Sigmoid colon (tissue), 7 donors: ENCODE results near the gene NELFB. TPM values are rescaled to one million over a fixed set of nuclear protein-coding genes. Genes with fewer than 3 reads are reported as not detected.

ENCODE experiments used
- DNase-seq: peaks from one replicate; pipeline ENCODE4 v3.0.0-alpha.2; 2019
- H3K27ac ChIP-seq, 4 donors: fragments of 200-600 bp; sonication (generic); one replicate each; pipeline ENCODE4 v1.5.1; 2016 to 2019; ENCODE audit warnings: mild to moderate bottlenecking in 1 of 4
- H3K27me3 ChIP-seq, 3 donors: fragments of 200-600 bp; sonication (generic); one replicate each; pipeline ENCODE4 v1.5.1; 2019; ENCODE audit warnings: mild to moderate bottlenecking in 1 of 3
- H3K36me3 ChIP-seq, 4 donors: fragments of 200-600 bp; sonication (generic); one replicate each; pipeline ENCODE4 v1.5.1; 2016 to 2019
- H3K4me1 ChIP-seq, 4 donors: fragments of 200-600 bp; sonication (generic); one replicate each; pipeline ENCODE4 v1.5.1; 2017 to 2019
- H3K4me3 ChIP-seq, 4 donors: fragments of 200-600 bp; sonication (generic); one replicate each; pipeline ENCODE4 v1.5.1; 2017 to 2019; ENCODE audit warnings: mild to moderate bottlenecking in 2 of 4, moderate library complexity in 1 of 4
- H3K9me3 ChIP-seq, 4 donors: fragments of 200-600 bp in 3 of 4; sonication (generic) in 3 of 4; one replicate each; pipeline versions ENCODE4 v1.5.1 to v1.6.1; 2013 to 2019
- CTCF ChIP-seq, 4 experiments: fragments of 450-650 bp in 3 of 4; fragments of 200-600 bp in 1 of 4; IDR thresholded peaks; one replicate each; pipeline ENCODE4 v1.5.1; 2016 to 2019; ENCODE audit warnings: antibody characterized with exemption in 4 of 4, mild to moderate bottlenecking in 3 of 4, moderate library complexity in 2 of 4
- EP300 ChIP-seq, 4 donors: sonication (generic); formaldehyde crosslinking; IDR thresholded peaks; one replicate each; pipeline ENCODE4 v1.6.1; 2017; ENCODE audit warnings: antibody characterized with exemption in 4 of 4
- POLR2A ChIP-seq, 2 donors: fragments of 450-650 bp; IDR thresholded peaks; one replicate each; pipeline ENCODE4 v1.6.1; 2016; ENCODE audit warnings: antibody characterized with exemption in 2 of 2, mild to moderate bottlenecking in 2 of 2, moderate library complexity in 2 of 2
- POLR2AphosphoS5 ChIP-seq, 4 donors: sonication (generic); formaldehyde crosslinking; IDR thresholded peaks; one replicate each; pipeline ENCODE4 v1.6.1; 2017; ENCODE audit warnings: antibody characterized with exemption in 4 of 4
- WGBS, 2 donors: extraction: QIAGEN DNeasy Blood & Tissue Kit; methylation state at CpG; one replicate each; pipeline ENCODE4 v1.1.7; 2013; 5-methylcytosine and 5-hydroxymethylcytosine counted together
- intact Hi-C: fragments of 100-400 bp; cut with DNase I; formaldehyde crosslinking; loops from one replicate; pipeline ENCODE4 v1.15.1; 2023
- polyA plus RNA-seq, 3 donors: library from polyadenylated mRNA; stranded (reverse); fragments of 200-250 nt; gene quantifications; one replicate each; pipeline ENCODE4 v1.2.3, GENCODE V29; 2013
- total RNA-seq, 4 donors: library from RNA; depleted of rRNA; stranded (reverse); fragments of >200 nt; gene quantifications; one replicate each; pipeline ENCODE4 v1.1.0, GENCODE V29; 2016
- donor health status: healthy with polysubstance abuse.
- donor health status: Bipolar disorder and iron deficiency.
- donor health status: healthy.

Gene NELFB
- total and polyA plus RNA-seq, 7 donors: 24.7 to 70.5 (median 36.5) TPM

GRCh38 chr9:137232510-137232909 is 22.6 kb upstream of the NELFB start:
- Histone ChIP-seq H3K9me3 (no peaks in the 10 kb centered on the region), H3K27me3 (peaks cover 35 to 71% (median 71%) of the 10 kb centered on the region in 3 donors), H3K27ac (no peak overlapping the region), H3K4me1 (peaks cover 0 to 21% (median 18%) of the 10 kb centered on the region in 4 donors), H3K4me3 (no peak overlapping the region), H3K36me3 (no peaks in the 10 kb centered on the region)
- intact Hi-C loops: no loop called here
- WGBS, 2 donors: 18 to 79% methylated on average over 24 of the region's 24 CpGs
- DNase-seq: no peak
- no peak for TF ChIP-seq CTCF (IDR thresholded peaks at IDR 0.05)
- no peak for TF ChIP-seq POLR2A (IDR thresholded peaks at IDR 0.05)
- TF ChIP-seq POLR2AphosphoS5 (IDR thresholded peaks at IDR 0.05): no peak
- no peak for TF ChIP-seq EP300 (IDR thresholded peaks at IDR 0.05)

GRCh38 chr9:137233143-137233980 is 21.8 kb upstream of the NELFB start:
- H3K27ac ChIP-seq: no peak overlapping the region
- no peak for DNase-seq
- intact Hi-C loops: no loop called here
- peaks cover 0 to 26% (median 21%) of the 10 kb centered on the region in 4 donors for H3K4me1 ChIP-seq
- H3K27me3 ChIP-seq: peaks cover 34 to 67% (median 66%) of the 10 kb centered on the region in 3 donors
- H3K4me3 ChIP-seq: no peak overlapping the region
- H3K36me3 ChIP-seq: no peaks in the 10 kb centered on the region
- no peak for TF ChIP-seq CTCF (IDR thresholded peaks at IDR 0.05)
- no peak for TF ChIP-seq POLR2AphosphoS5 (IDR thresholded peaks at IDR 0.05)
- TF ChIP-seq POLR2A (IDR thresholded peaks at IDR 0.05): no peak
- TF ChIP-seq EP300 (IDR thresholded peaks at IDR 0.05): no peak
- 28 to 79% methylated on average over 40 of the region's 40 CpGs for WGBS, 2 donors
- no peaks in the 10 kb centered on the region for H3K9me3 ChIP-seq

- peaks cover 0 to 34% (median 28%) of the 10 kb centered on the region in 4 donors for H3K4me1 ChIP-seq
- no peak overlapping the region for H3K27ac ChIP-seq
- DNase-seq: no peak
- intact Hi-C loops: no loop called here
- no peaks in the 10 kb centered on the region for H3K36me3 ChIP-seq
- no peak overlapping the region for H3K4me3 ChIP-seq
- peaks cover 29 to 59% (median 58%) of the 10 kb centered on the region in 3 donors for H3K27me3 ChIP-seq
- no peak for TF ChIP-seq EP300 (IDR thresholded peaks at IDR 0.05)
- H3K9me3 ChIP-seq: no peaks in the 10 kb centered on the region
- WGBS, 2 donors: 13 to 61% methylated on average over 40 of the region's 40 CpGs
Measured at GRCh38 chr9:137234055-137234697, 21.0 kb upstream of the NELFB start.

GRCh38 chr9:137234758-137235423 is 20.2 kb upstream of the NELFB start:
- intact Hi-C loops: loop anchor here (5.0 kb wide), 1 partner anchor 48 kb away; the partner anchor contains the start of genes ANAPC2 and SSNA1
- Histone ChIP-seq H3K4me3 (no peak overlapping the region), H3K27ac (no peak overlapping the region), H3K27me3 (peaks cover 23 to 52% (median 51%) of the 10 kb centered on the region in 3 donors), H3K36me3 (no peaks in the 10 kb centered on the region), H3K4me1 (peaks cover 0 to 41% (median 35%) of the 10 kb centered on the region in 4 donors), H3K9me3 (no peaks in the 10 kb centered on the region)
- no peak for DNase-seq
- TF ChIP-seq EP300 (IDR thresholded peaks at IDR 0.05) (no peak), CTCF (IDR thresholded peaks at IDR 0.05) (no peak), POLR2A (IDR thresholded peaks at IDR 0.05) (no peak), POLR2AphosphoS5 (IDR thresholded peaks at IDR 0.05) (no peak)
- WGBS, 2 donors: 72 to 73% methylated on average over 18 of the region's 18 CpGs
